GM12878 (cell line): Measurements from ENCODE around the gene KHDC1. TPM values are rescaled to one million over a fixed set of nuclear protein-coding genes. Genes with fewer than 3 reads are reported as not detected.

Experiments
- ASH2L ChIP-seq: fragments of 300-600, 200-600 bp; sonication (generic); IDR thresholded peaks from 2 replicates; pipeline ENCODE4 v1.6.1; 2017; ENCODE audit warnings: low read depth, mild to moderate bottlenecking, borderline replicate concordance
- ATF7 ChIP-seq: fragments of 450-650 bp; IDR thresholded peaks from 2 replicates; pipeline ENCODE4 v1.6.1; 2016; ENCODE audit warnings: low read depth, mild to moderate bottlenecking
- BACH1 ChIP-seq: fragments of 450-650 bp; IDR thresholded peaks from 2 replicates; pipeline ENCODE4 v1.6.1; 2017; ENCODE audit warnings: mild to moderate bottlenecking, borderline replicate concordance
- BRCA1 ChIP-seq: IDR thresholded peaks from 2 replicates; pipeline ENCODE4 v1.6.1; 2011; ENCODE audit warnings: low read depth, low read length, improper control_type of control experiment
- CBFB ChIP-seq: IDR thresholded peaks from 2 replicates; pipeline ENCODE4 v1.6.1; 2016; ENCODE audit warnings: antibody characterized with exemption, low read depth
- CHD4 ChIP-seq: fragments of 200-600 bp; sonication (generic); IDR thresholded peaks from 2 replicates; pipeline ENCODE4 v1.6.1; 2016; ENCODE audit warnings: mild to moderate bottlenecking
- DPF2 ChIP-seq: fragments of 450-650 bp; IDR thresholded peaks from 2 replicates; pipeline ENCODE4 v1.6.1; 2017; ENCODE audit warnings: mild to moderate bottlenecking
- E2F4 ChIP-seq: IDR thresholded peaks from 2 replicates; pipeline ENCODE4 v1.6.1; 2012; ENCODE audit warnings: low read depth, low read length, improper control_type of control experiment
- EED ChIP-seq: sonication (generic); IDR thresholded peaks from 2 replicates; pipeline ENCODE4 v1.6.1; 2016; ENCODE audit warnings: antibody characterized with exemption, low read depth
- GATAD2B ChIP-seq: fragments of 450-650 bp; conservative IDR thresholded peaks from 2 replicates; pipeline ENCODE4 v1.6.1; 2017; ENCODE audit warnings: low read depth, mild to moderate bottlenecking, moderate library complexity
- HDGF ChIP-seq: fragments of 450-650 bp; IDR thresholded peaks from 2 replicates; pipeline ENCODE4 v1.6.1; 2016; ENCODE audit warnings: antibody characterized with exemption
- IRF4 ChIP-seq: IDR thresholded peaks from 2 replicates; pipeline ENCODE4 v1.6.1; 2011; ENCODE audit warnings: low read depth, low read length
- MYB ChIP-seq: fragments of 150-350 bp; IDR thresholded peaks from 2 replicates; pipeline ENCODE4 v1.6.1; 2014; ENCODE audit warnings: mild to moderate bottlenecking, low read depth, low read length, borderline replicate concordance
- NR2C2 ChIP-seq: IDR thresholded peaks from 2 replicates; pipeline ENCODE4 v1.6.1; 2011; ENCODE audit warnings: borderline replicate concordance, low read depth; ENCODE audit not compliant: control insufficient read depth, insufficient read length
- PAX5 ChIP-seq: IDR thresholded peaks from 2 replicates; pipeline ENCODE4 v1.6.1; 2011; ENCODE audit warnings: low read depth, low read length, borderline replicate concordance
- RELA ChIP-seq: fragments of 450-650 bp; IDR thresholded peaks from 2 replicates; pipeline ENCODE4 v1.8.0; 2014; ENCODE audit warnings: borderline replicate concordance; ENCODE audit not compliant: partially characterized antibody
- SMARCA5 ChIP-seq: fragments of 450-650 bp; IDR thresholded peaks from 2 replicates; pipeline ENCODE4 v1.6.1; 2017; ENCODE audit warnings: mild to moderate bottlenecking
- SMC3 ChIP-seq: IDR thresholded peaks from 2 replicates; pipeline ENCODE4 v1.6.1; 2011; ENCODE audit warnings: low read length, improper control_type of control experiment, borderline replicate concordance
- SP1 ChIP-seq: IDR thresholded peaks from one replicate; pipeline ENCODE4 v1.6.1; 2011; ENCODE audit warnings: low read depth, low read length
- SRF ChIP-seq, 2 experiments: IDR thresholded peaks; 2 replicates each; pipeline ENCODE4 v1.6.1; 2011; ENCODE audit warnings: low read depth in 2 of 2, low read length in 2 of 2, mild to moderate bottlenecking in 1 of 2, moderate library complexity in 1 of 2
- STAT1 ChIP-seq: fragments of 450-650 bp; conservative IDR thresholded peaks from 2 replicates; pipeline ENCODE4 v1.6.1; 2014; ENCODE audit warnings: antibody characterized with exemption, mild to moderate bottlenecking
- STAT3 ChIP-seq: IDR thresholded peaks from 2 replicates; pipeline ENCODE4 v1.6.1; 2011; ENCODE audit warnings: low read depth, low read length, improper control_type of control experiment
- TCF12 ChIP-seq: IDR thresholded peaks from 2 replicates; pipeline ENCODE4 v1.6.1; 2011; ENCODE audit warnings: low read depth, mild to moderate bottlenecking, low read length
- TCF3 ChIP-seq: IDR thresholded peaks from 2 replicates; pipeline ENCODE4 v1.6.1; 2012; ENCODE audit warnings: low read depth, mild to moderate bottlenecking, low read length, borderline replicate concordance; ENCODE audit not compliant: insufficient read depth
- USF1 ChIP-seq: IDR thresholded peaks from 2 replicates; pipeline ENCODE4 v1.6.1; 2011; ENCODE audit warnings: borderline replicate concordance, low read depth, mild to moderate bottlenecking, moderate library complexity, mixed read lengths, low read length; ENCODE audit not compliant: insufficient read depth; ENCODE audit errors: extremely low read length
- ZBED1 ChIP-seq: IDR thresholded peaks from 2 replicates; pipeline ENCODE4 v1.6.1; 2016; ENCODE audit warnings: borderline replicate concordance
- ZNF217 ChIP-seq: fragments of 450-650 bp; IDR thresholded peaks from 2 replicates; pipeline ENCODE4 v1.6.1; 2017; ENCODE audit warnings: antibody characterized with exemption, mild to moderate bottlenecking
- polyA plus RNA-seq, 11 experiments: library from polyadenylated mRNA; depleted of rRNA in 4 of 11; unstranded in 6 of 11; stranded (reverse) in 5 of 11; fragments of >200 nt; fragmentation: Nextera tagmentation in 4 of 11; fragmentation: Illumina TruSeq in 1 of 11; extraction: Ambion mirVana in 4 of 11; extraction: Trizol in 1 of 11; gene quantifications; 1 replicate in 1 of 11; 2 replicates in 10 of 11; pipeline versions ENCODE4 v1.2.1 to v1.2.3, GENCODE V29; 2011 to 2016; ENCODE audit warnings: inconsistent platforms in 2 of 11, missing spikeins in 2 of 11, low read depth in 1 of 11
- total RNA-seq, 4 experiments: library from RNA; depleted of rRNA in 3 of 4; stranded (reverse); fragments of >200 nt in 3 of 4; fragmentation: Illumina TruSeq in 1 of 4; extraction: Trizol in 1 of 4; gene quantifications; 2 replicates each; pipeline versions ENCODE4 v1.2.1 to v1.2.3, GENCODE V29; 2013 to 2021
- TF ChIP-seq, protein P1 (sequence below): fragments of 450-650 bp; IDR thresholded peaks from 2 replicates; pipeline ENCODE4 v1.6.1; 2016; ENCODE audit warnings: mild to moderate bottlenecking
- TF ChIP-seq, protein P2 (sequence below): fragments of 450-650 bp; IDR thresholded peaks from 2 replicates; pipeline ENCODE4 v1.6.1; 2017; ENCODE audit warnings: low read depth, mild to moderate bottlenecking, moderate library complexity

Gene KHDC1
- total and polyA plus RNA-seq, 10 of the 15 experiments (the other 5 are each of a cell fraction or from before 2014, with no cell fraction given): 3.3 to 8.7 (median 6.3) TPM

DNA sequence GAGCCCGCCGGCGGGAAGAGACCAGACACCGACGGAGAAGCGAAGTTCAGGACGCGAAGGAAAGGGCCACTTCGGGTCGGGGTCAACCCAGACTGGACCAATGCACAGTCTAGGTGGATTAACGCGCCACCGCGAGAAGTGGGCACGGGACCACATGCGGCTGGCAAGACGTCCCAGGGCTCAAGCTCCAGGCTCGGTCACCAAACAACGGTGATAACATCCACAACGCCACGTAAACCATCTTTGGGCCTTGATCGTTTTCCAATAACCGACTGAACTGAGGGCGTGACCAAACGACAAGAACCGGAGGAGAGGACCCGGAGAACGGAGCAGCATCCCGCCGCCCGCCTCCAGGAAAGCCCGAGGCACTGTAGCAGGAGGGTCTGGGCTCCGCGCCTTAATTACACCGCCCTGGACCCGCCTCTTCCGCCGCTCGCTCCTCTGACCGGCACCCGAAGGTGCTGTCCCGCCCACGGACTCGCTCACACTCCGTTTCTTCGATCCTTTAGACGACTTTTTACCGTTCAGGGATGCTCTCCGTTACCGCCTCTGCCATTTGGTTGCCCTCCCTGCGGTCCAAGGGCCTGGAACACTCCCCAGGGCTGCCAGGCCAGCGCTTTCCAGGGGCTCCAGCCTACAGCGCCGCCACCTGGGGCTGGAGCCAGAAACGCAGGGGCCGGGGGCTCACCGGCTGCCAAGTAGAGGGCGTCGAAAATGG is 46.9 kb upstream of the KHDC1 start (continued):
- peak; percentile 31; the same call in 1 of the 2 replicates for TF ChIP-seq EED
- no peak for TF ChIP-seq NR2C2
- TF ChIP-seq DPF2: 0 out of 2 replicates have a peak, but pooled peaks have one; percentile 30
- TF ChIP-seq TCF3: no peak
- no peak for TF ChIP-seq BRCA1
- TF ChIP-seq HDGF: no peak
- TF ChIP-seq ATF7: no peak; the same call in 1 of the 2 replicates
- TF ChIP-seq ZNF217: 0 out of 2 replicates have a peak, but pooled peaks have one; percentile 32
- TF ChIP-seq, protein P1, sequence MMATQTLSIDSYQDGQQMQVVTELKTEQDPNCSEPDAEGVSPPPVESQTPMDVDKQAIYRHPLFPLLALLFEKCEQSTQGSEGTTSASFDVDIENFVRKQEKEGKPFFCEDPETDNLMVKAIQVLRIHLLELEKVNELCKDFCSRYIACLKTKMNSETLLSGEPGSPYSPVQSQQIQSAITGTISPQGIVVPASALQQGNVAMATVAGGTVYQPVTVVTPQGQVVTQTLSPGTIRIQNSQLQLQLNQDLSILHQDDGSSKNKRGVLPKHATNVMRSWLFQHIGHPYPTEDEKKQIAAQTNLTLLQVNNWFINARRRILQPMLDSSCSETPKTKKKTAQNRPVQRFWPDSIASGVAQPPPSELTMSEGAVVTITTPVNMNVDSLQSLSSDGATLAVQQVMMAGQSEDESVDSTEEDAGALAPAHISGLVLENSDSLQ: peak; percentile 81
- TF ChIP-seq RELA: no peak
- TF ChIP-seq CBFB: peak; percentile 11; the same call in 1 of the 2 replicates
- no peak; the same call in 1 of the 2 replicates for TF ChIP-seq PAX5
- TF ChIP-seq SMC3: no peak; the same call in 1 of the 2 replicates
- TF ChIP-seq BACH1: 0 out of 2 replicates have a peak, but pooled peaks have one; percentile 19
- no peak for TF ChIP-seq IRF4
- peak; percentile 86; the same call in 1 of the 2 replicates for TF ChIP-seq SMARCA5
- no peak for TF ChIP-seq SP1
- TF ChIP-seq ZBED1: no peak
- TF ChIP-seq USF1: no peak
- TF ChIP-seq SRF (IDR thresholded peaks at IDR 0.05; ENCODE audit: low read depth in 2 of 2, low read length in 2 of 2): no peak
- TF ChIP-seq ASH2L: no peak
- no peak for TF ChIP-seq STAT3
- no peak; the same call in 1 of the 2 replicates for TF ChIP-seq GATAD2B
- no peak for TF ChIP-seq STAT1
- TF ChIP-seq, protein P2, sequence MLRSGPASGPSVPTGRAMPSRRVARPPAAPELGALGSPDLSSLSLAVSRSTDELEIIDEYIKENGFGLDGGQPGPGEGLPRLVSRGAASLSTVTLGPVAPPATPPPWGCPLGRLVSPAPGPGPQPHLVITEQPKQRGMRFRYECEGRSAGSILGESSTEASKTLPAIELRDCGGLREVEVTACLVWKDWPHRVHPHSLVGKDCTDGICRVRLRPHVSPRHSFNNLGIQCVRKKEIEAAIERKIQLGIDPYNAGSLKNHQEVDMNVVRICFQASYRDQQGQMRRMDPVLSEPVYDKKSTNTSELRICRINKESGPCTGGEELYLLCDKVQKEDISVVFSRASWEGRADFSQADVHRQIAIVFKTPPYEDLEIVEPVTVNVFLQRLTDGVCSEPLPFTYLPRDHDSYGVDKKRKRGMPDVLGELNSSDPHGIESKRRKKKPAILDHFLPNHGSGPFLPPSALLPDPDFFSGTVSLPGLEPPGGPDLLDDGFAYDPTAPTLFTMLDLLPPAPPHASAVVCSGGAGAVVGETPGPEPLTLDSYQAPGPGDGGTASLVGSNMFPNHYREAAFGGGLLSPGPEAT: peak; percentile 55; the same call in 1 of the 2 replicates
- TF ChIP-seq E2F4: 0 out of 2 replicates have a peak, but pooled peaks have one; percentile 16
- TF ChIP-seq CHD4: no peak
- 0 out of 2 replicates have a peak, but pooled peaks have one; percentile 2 for TF ChIP-seq TCF12
- TF ChIP-seq MYB: no peak
